ENCODE measurements around the gene SLC16A14. TPM values are rescaled to one million over a fixed set of nuclear protein-coding genes. Genes with fewer than 3 reads are reported as not detected.
"Not testable (repeated sequence)": the region's sequence is repeated elsewhere in the genome, so short reads cannot be mapped to it uniquely, and the experiment has no call there.

The SLC16A14 gene, protein sequence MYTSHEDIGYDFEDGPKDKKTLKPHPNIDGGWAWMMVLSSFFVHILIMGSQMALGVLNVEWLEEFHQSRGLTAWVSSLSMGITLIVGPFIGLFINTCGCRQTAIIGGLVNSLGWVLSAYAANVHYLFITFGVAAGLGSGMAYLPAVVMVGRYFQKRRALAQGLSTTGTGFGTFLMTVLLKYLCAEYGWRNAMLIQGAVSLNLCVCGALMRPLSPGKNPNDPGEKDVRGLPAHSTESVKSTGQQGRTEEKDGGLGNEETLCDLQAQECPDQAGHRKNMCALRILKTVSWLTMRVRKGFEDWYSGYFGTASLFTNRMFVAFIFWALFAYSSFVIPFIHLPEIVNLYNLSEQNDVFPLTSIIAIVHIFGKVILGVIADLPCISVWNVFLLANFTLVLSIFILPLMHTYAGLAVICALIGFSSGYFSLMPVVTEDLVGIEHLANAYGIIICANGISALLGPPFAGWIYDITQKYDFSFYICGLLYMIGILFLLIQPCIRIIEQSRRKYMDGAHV
- total RNA-seq, result 1 to 10 TPM in 3 of 4 donors, under 1 TPM in 1; 0.85 to 4.1 (median 2.7) TPM

DNA sequence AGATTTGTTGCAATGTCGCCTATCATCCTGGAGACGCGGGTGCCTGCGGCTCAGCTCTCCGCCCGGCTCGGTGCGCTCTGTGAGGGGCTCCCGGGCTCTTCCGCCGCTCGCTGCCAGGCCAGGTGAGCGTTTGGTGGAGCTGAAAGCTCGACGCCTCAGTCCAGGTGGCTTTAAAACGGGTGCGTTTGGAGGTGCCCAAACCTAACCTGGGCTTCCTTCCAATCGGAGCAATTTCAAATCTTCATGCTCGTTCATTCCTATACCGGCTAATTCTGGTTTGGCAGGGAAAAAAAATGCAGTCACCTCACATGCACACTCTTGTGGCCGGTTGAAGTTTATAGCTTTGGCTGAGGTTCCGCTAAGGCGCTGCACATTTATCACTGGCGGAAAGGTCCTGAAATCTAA, at the start of gene SLC16A14:
Gene SLC16A14 (minus strand): TSS at position 274 of the 405 bp plus-strand sequence. CDS start 9,572 bp downstream, outside the sequence.
- H3K27ac ChIP-seq, result peak within 1 kb of the TSS in 3 of 4 donors; percentile 67 to 81 (median 73)
- H3K36me3 ChIP-seq, result no peaks in the 10 kb centered on the region
- peak; percentile 36 for ATAC-seq
- peaks cover 0 to 19% (median 3%) of the 10 kb centered on the region in 3 donors for H3K4me1 ChIP-seq
- TF ChIP-seq CTCF (IDR thresholded peaks at IDR 0.05), result peak in 3 of 4 experiments; percentile 12 to 35 (median 16)
- TF ChIP-seq EP300 (IDR thresholded peaks at IDR 0.05), result no peak
- H3K27me3 ChIP-seq, result no peaks in the 10 kb centered on the region
- WGBS, 2 donors (ENCODE audit: low coverage in 1 of 2), result 6 to 7% methylated on average over 2 to 5 of the region's 24 CpGs
- H3K9me3 ChIP-seq, result no peaks in the 10 kb centered on the region
- peak within 1 kb of the TSS; percentile 64 to 75 for H3K4me3 ChIP-seq

DNA sequence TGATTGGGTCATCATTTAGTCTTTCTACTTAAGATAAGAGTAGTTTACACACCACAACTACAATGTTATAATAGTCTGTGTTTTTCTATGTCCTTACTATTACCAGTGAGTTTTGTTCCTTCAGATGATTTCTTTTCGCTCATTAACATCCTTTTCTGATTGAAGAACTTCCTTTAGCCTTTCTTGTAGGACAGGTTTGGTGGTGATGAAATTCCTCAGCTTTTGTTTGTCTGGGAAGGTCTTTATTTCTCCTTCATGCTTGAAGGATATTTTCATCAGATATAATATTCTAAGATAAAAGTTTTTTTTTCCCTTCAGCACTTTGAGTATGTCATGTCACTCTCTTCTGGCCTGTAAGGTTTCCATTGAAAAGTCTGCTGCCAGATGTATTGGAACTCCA, 38.0 kb upstream of the SLC16A14 start:
- Histone ChIP-seq H3K27ac (no peak overlapping the region), H3K4me1 (no peaks in the 10 kb centered on the region), H3K36me3 (no peaks in the 10 kb centered on the region), H3K4me3 (no peak overlapping the region), H3K9me3 (peaks cover 0 to 36% (median 0%) of the 10 kb centered on the region in 3 donors), H3K27me3 (no peaks in the 10 kb centered on the region)
- WGBS, 2 donors (ENCODE audit: low coverage in 1 of 2), result 40% methylated on average over 1 of the region's 1 CpG; no CpG with 5 or more reads in 1 of the 2 donors
- no peak for ATAC-seq
- TF ChIP-seq EP300 (IDR thresholded peaks at IDR 0.05) (no peak), CTCF (IDR thresholded peaks at IDR 0.05) (no peak), POLR2AphosphoS5 (IDR thresholded peaks at IDR 0.05) (no peak), POLR2A (IDR thresholded peaks at IDR 0.05) (no peak)

DNA sequence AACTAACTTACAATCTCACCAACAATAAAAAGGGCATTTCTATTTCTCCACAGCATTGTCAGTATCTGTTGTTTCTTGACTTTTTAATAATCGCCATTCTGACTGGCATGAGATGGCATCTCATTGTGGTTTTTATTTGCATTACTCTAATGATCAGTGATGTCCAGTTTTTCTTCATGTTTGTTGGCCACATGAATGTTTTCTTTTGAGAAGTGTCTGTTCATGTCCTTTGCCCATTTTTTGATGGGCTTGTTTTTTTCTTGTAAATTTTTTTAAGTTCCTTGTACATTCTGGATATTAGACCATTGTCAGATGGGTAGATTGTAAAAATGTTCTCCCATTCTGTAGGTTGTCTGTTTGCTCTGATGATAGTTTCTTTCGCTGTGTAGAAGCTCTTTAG, 33.2 kb upstream of the SLC16A14 start:
- 67 to 83% methylated on average over 1 to 2 of the region's 2 CpGs for WGBS, 2 donors (ENCODE audit: low coverage in 1 of 2)
- not testable (repeated sequence) for H3K27ac ChIP-seq, ATAC-seq

DNA sequence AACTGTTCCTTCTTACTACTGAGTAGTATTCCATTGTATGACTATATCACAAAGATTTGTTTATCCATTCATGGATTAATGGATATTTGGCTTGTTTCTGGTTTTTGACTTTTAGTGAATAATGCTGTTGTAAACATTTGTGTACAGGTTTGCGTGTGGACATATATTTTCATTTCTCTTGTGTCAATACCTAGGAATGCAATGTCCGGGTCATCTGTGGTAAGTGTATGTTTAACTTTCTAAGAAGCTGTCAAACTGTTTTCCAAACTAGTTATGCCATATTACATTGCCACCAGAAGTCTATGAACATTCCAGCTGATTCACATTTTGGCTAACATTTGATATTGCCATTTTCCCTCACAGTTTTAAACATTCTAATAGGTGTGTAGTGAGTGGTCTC, 29.1 kb upstream of the SLC16A14 start:
- 26 to 83% methylated on average over 2 of the region's 2 CpGs for WGBS, 2 donors (ENCODE audit: low coverage in 1 of 2)
- no peak overlapping the region for H3K27ac ChIP-seq

More for the DNA sequence above, 33.2 kb upstream of the SLC16A14 start:
- not testable (repeated sequence) for H3K27me3 ChIP-seq, H3K4me3 ChIP-seq, H3K4me1 ChIP-seq, H3K36me3 ChIP-seq
- H3K9me3 ChIP-seq, result peaks cover 0 to 33% (median 0%) of the 10 kb centered on the region in 3 donors

GRCh38 chr2:230097424-230097823, 28.7 kb upstream of the SLC16A14 start:
- TF ChIP-seq POLR2AphosphoS5 (IDR thresholded peaks at IDR 0.05) (no peak), EP300 (IDR thresholded peaks at IDR 0.05) (no peak), CTCF (IDR thresholded peaks at IDR 0.05) (no peak), POLR2A (IDR thresholded peaks at IDR 0.05) (no peak)
- Histone ChIP-seq H3K4me3 (no peak overlapping the region), H3K36me3 (no peaks in the 10 kb centered on the region), H3K27ac (no peak overlapping the region), H3K9me3 (peaks cover 0 to 36% (median 0%) of the 10 kb centered on the region in 3 donors), H3K4me1 (no peaks in the 10 kb centered on the region), H3K27me3 (no peaks in the 10 kb centered on the region)
- ATAC-seq, result no peak
- 69 to 88% methylated on average over 3 of the region's 3 CpGs for WGBS, 2 donors (ENCODE audit: low coverage in 1 of 2)

More for the DNA sequence above, 29.1 kb upstream of the SLC16A14 start:
- Histone ChIP-seq H3K4me3 (no peak overlapping the region), H3K9me3 (peaks cover 0 to 40% (median 0%) of the 10 kb centered on the region in 3 donors), H3K27me3 (no peaks in the 10 kb centered on the region), H3K36me3 (no peaks in the 10 kb centered on the region), H3K4me1 (no peaks in the 10 kb centered on the region)
- TF ChIP-seq CTCF (IDR thresholded peaks at IDR 0.05) (no peak), EP300 (IDR thresholded peaks at IDR 0.05) (no peak), POLR2A (IDR thresholded peaks at IDR 0.05) (no peak), POLR2AphosphoS5 (IDR thresholded peaks at IDR 0.05) (no peak)
- ATAC-seq, result no peak

Data from gastroesophageal sphincter (tissue), 4 donors.